ENCODE data around the gene BCOR.

GRCh38 chrX:40010550-40011321, 87.0 kb downstream of the BCOR start:
- TF ChIP-seq CTCF (conservative IDR thresholded peaks at IDR 0.05; ENCODE audit: low read depth, low read length) (no peak), POLR2A (IDR thresholded peaks at IDR 0.05; ENCODE audit: low read depth, low read length) (no peak), CEBPB (IDR thresholded peaks at IDR 0.05; ENCODE audit: low read depth, low read length) (no peak), BHLHE40 (IDR thresholded peaks at IDR 0.05; ENCODE audit: low read depth, low read length) (no peak), NFE2L2 (IDR thresholded peaks at IDR 0.05; ENCODE audit: low read depth, low read length) (no peak), MAZ (IDR thresholded peaks at IDR 0.05; ENCODE audit: borderline replicate concordance, low read depth, low read length) (no peak), RAD21 (IDR thresholded peaks at IDR 0.05; ENCODE audit: low read length) (no peak), SMC3 (IDR thresholded peaks at IDR 0.05; ENCODE audit: low read depth, low read length) (no peak), MAFK (IDR thresholded peaks at IDR 0.05; ENCODE audit: low read depth, low read length) (no peak), CHD1 (IDR thresholded peaks at IDR 0.05; ENCODE audit: low read depth, low read length) (no peak), RCOR1 (IDR thresholded peaks at IDR 0.05; ENCODE audit: insufficient replicate concordance, low read length) (no peak)
